ENCODE results near the gene LINS1.
A peak's percentile ranks its signal among the peaks of the same experiment; 100 is the strongest.

The LINS1 gene, protein sequence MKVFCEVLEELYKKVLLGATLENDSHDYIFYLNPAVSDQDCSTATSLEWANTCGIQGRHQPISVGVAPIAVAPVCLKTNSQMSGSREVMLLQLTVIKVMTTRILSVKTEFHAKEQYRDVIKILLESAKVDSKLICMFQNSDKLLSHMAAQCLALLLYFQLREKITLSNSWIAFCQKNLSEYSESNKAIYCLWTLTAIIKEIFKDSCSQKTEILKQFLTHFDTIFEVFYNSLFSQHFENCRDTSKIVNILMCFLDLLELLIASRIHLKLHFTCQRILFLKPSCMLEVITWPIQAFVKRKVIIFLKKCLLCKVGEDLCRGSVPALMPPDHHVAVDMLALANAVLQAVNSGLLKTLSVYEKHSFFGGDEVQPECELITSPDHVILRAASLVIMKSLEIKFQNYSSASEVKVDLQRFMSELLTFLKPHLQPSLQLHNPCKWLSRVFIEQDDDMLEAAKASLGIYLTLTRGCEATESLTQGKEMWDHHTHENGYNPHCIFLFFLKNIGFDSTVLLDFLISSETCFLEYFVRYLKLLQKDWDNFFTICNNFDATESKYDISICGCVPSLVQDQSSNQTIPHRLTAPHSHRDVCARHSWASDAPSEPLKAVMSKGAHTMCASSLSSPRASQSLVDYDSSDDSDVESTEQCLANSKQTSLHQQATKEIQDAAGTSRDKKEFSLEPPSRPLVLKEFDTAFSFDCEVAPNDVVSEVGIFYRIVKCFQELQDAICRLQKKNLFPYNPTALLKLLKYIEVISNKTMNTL

DNA sequence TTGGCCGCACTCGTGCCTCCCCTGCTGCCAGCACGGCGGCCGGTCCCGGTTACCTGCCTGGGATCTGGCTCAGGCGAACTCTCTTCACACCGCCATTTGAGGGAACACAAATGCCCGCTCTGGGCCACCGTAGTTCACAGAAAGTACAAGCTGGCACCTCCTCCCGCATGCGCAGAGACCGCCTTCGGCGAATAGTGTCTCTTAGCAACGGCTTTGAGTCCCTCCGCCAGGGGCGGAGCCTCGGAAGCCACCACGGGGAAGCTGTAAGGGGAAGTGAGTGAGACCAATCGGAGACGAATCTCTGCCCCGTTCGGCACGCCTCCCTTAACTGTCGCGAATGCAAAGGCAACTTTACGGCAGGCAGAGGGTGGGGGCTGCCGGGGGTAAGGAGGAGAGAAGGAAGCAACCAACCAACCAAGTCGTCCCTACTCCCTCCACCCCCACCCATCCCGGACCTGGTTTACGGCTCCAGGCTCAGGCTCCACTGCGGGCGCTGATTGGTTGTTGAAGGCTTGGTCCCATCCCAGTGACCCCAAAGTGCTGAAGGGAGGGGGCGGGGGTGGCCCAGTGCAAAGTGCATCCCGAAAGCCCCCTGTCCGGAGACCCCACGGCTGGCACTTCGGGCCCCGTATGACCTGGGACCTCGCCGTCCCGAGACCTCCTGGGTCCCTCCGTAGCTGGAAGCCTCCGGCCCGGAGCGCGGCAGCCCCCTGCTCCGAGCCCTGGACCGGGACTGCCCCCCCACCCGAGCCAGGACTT, at the start of gene LINS1, which contains the start of gene ASB7:
Gene LINS1, minus strand, starts transcription at position 121 of the 759 bp plus-strand sequence. CDS start 21,342 bp downstream, outside the sequence.
Gene ASB7, plus strand, starts transcription at position 526 of the 759 bp plus-strand sequence. CDS start 9,628 bp downstream, outside the sequence.
- peak; percentile 100 for DNase-seq

DNA sequence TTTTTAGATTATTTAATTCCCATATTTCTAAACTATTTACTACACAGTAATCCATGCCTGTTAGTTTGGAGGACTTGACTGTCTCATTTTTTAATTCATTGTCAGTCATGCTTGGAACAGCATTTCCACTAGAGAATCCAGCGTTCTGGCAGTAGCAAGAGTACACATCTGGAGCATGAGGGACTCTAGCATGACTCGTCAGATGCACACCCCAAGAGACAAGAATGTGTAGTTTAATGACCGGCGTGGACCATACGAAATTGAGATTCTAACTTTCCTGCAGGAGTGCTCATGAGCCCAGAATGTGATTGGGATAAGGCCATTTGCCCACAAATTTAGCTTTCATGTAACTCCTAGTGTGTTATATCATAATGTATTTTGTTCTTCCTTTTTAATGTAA, 49.3 kb upstream of the LINS1 start:
- DNase-seq, result no peak

DNA sequence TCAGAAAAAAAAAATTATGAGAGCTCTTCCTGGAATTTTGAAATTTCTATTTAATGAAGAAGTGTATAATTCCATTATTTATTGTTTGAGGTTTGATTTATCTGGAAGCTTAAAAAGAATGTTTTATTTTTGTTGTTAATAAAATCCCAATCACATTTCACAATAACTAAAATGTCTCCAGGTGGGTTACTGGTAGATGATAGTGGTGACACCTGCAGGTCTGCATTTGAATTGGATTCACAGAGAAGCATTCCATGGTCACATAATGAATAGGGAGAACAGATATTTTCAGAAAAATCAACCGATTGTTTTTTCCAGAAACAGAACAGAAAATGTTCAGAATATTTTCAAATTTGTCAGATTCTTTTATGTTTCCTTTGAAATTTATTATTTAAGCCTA, 48.7 kb upstream of the LINS1 start:
- DNase-seq, result no peak

DNA sequence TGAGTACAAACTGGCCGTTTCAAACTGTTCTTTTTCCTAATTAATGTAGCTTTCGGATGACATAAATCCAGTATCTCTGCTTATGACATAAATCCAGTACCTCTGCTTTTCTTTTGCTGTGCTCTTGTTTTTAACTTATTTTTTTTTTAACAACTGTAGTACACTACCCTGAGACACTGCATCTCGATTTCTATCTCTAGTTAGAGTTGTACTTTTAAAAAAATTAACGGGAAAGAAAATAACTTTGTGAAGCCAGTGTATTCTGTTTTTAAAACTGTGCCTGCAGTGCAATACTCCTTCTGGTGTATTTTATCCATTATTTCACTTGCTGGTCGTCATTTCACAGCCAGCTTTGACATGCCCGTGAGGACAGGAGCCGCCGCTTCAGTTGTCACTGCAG, 47.0 kb upstream of the LINS1 start:
- DNase-seq, result no peak

DNA sequence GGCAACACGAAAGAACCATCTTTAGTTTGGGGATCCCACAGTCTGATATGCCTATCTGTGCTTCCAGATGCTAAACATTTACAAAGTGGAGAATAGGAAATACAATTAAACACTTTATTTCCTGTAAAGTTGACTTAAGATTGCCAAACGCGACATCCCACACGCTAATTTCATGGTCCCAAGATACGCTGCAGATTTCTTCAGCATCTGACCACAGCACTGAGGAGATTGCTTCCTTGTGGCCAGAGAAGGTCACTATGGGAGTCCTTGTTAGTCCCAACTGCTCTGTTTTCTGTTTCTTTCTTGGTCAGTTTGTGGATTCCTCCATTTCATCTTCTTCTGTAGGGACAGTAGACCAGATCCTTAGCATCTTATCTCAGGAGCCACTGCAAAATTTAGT, 43.7 kb upstream of the LINS1 start:
- DNase-seq, result no peak

DNA sequence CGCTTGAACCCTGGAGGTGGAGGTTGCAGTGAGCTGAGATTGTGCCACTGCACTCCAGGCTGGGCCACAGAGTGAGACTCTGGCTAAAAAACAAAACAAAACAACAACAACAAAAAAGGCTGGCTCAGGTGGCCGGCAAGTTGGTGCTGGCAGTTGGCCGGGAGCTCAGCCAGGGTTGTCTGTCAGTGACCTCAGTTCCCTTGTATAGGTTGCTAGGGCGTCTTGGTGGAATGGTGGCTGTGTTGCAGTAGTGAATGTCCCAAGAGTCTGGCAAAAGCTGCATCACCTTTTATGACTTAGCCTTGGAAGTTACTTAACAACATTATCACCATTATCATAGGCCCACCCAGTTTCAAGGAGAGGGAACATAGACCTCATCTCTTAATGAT, 41.0 kb upstream of the LINS1 start:
- no peak for DNase-seq

DNA sequence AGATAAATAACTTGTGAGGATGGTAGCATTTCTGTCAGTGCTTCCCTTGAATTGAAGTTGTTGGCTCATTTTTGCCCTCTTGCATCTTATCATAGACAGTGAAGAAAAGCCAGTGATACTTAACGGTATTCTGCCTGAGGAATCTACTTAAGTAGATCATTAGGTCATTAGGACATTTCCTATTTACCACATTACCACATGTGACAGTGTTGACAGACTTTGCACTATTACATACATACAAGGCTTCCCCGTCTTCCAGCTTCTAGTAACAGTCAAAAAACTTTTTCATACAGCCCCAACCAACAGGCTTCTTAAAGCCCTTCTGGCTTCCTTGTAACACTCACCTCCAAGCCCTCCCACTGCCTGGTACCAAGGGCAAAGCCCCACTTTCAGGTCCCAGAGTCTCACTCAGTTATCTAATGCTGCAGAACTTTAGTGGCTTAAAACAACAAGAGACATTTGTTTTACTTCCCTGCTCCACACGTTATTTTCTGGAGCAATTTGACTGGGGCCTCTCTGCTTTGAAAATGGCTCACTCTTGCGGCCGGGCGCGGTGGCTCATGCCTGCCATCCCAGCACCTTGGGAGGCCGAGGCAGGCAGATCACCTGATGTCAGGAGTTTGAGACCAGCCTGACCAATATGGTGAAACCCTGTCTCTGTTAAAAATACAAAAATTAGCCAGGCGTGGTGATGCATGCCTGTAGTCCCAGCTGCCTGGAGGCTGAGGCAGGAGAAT, 40.4 kb upstream of the LINS1 start:
- no peak for DNase-seq

DNA sequence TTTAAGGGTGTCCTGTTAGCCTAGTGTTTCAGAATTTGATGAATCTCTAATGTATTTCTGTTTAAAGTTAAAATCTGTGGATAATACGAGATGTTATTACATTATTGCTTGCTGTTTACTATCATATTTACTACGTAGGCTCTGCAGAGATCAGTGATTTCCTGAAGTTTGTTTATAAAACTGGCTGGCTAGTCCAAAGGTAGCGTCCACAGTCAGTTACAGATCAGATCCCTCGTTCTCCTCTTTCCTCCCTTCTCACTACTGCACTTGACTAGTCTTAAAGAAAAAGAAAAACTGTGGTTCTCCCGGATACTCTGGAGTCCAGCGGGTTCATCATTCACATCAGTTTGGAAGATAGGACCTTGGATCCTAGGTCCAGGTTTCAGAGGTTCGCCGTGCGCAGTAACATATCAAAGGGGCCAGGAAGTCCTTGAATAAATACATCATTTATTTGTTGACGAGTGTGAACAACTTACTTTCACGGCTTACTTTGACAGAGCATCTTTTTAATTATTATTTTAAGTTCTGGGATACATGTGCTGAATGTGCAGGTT, 36.3 kb upstream of the LINS1 start:
- no peak for DNase-seq

DNA sequence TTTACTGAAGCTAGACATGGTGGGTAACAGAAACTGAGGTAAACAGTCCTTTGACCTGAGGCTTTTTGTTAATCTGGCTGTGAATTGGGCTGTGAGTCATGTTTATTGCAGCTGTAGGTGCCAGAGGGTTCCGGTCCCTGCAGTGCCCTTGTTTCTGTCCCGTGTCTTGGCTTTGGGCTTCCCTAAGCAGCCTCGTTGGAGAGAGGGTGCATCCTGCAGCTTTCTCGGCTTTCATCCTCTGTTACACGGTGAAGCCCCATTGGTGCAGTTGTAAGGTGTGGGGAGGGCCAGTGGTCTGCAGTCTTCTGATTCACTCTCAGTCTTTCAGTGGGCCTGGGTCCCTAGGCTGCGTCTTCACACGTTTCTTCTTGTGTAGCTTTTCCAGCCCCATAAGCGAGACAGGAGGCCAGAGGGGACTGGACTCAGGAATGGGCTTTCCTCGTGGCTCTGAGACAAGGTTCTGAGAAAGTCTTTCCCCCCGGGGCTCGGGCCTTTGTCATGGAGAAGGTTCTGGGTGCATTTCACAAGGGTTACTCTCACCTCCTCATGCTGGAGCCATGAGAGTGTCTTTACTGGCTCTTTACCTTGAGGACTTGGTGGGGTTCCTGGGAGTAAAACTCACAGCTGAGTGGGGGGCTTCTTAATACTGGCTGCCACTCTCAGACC, 33.6 kb upstream of the LINS1 start:
- DNase-seq, result no peak

DNA sequence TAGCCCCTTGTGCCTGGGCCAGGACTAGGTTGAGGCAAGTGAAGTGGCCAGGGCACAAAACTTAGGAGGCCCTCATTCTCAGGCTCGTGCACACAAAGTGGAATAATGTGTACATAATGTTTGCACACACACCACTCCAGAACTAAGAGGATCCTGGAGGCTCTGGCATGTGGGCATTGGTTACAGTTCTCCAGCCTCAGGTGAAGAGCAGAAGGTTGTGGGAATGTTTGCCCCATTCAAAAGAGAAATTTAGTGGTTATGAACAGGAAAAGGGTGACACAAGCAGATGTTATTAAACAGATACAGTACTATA, 31.7 kb upstream of the LINS1 start:
- no peak for DNase-seq

DNA sequence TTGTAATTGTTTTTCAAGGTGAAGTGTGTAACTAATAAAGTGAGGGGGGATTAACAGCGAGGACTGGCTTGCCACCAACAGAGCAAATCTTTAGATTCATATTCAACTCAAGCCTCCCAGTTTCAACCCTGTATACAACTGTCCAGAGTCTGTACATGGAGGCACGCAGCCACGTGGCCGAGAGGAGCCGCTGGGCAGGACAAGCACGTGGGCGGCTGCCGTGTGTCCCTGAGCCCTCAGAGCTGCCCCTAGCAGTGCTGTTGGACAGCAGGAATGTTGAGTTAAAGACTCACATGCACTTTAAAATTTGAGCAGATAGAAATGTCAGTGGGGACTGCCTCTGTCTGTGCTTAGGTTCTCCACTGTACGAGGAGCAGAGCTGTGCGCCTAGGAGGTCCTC, 29.8 kb upstream of the LINS1 start:
- no peak for DNase-seq

DNA sequence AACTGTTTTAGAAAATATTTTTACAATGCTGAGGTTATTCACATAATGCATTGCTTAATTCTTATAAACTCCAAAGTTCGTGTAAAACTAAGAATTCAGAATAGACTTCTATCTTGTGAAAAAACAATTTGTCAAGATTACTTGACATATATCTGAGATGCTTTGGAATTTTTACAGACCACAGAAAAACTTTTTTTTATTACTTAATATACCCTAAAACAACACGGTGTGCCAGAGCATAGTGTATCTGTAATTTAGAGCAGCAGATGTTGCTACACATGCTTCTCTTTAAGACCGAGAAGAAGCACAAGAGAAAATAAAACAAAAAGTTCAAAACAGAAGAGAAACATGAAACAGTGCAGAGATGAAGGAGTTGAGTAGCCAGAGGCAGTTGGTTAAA, 26.8 kb upstream of the LINS1 start:
- no peak for DNase-seq

DNA sequence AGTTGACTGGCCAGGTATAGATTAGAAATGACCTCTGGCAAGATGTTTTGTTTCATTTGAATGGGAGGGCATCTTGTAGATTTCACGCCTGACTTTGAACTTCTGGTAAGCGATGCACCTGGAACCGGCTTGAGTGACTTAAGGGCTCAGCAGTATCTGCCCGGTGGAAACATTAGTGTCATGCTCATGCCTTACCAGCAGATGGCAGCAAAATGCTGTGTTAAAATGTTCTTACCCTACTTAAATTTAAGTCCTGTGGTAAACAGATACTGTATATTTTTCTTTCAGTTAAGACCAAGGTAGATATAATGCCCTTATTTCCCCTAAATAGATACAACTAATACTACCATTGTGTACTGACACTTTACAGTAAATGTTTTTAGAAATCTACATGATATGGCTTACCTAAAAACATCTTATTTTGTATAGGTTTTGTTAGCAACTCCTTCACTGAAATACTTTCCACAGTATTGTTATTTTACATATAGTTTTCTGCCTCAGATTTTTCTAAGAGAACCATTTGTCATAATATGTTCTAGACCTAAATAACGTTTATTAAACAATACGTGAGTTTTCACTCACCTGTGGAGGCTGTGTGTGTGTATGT, 25.9 kb upstream of the LINS1 start:
- DNase-seq, result peak; percentile 60

DNA sequence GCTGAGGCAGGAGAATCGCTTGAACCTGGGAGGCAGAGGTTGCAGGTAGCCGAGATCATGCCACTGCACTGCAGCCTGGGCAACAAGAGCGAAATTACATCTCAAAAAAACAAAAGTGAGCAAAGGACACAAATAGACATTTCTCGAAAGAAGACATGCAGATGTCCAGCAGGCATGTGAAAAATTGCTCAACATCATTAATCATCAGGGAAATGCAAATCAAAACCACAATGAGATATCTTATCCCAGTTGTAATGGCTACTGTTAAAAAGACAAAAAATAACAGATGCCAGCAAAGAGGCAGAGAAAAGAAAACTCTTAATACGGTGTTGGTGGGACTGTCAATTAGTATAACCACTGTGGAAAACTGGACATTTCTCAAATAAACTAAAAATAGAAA, 21.3 kb upstream of the LINS1 start:
- no peak for DNase-seq

DNA sequence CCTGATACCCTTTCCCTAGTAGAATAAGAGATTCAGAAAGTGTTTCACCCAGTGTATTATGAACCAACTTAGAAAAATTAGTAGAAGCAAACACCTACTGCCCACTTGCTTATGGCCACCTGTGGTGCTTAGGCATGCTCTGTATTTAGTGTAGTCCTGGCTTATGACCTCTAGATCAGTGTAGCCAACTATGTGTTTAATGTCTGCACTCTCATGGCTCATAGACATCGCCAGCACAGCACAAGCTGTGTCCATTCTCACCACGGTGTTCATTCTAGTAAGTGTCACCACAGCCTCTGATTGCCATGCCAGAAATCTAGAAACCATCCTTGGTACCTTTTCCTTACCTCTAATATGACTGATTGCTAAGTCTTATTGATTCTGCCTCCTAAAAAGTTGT, 14.7 kb upstream of the LINS1 start:
- DNase-seq, result no peak

DNA sequence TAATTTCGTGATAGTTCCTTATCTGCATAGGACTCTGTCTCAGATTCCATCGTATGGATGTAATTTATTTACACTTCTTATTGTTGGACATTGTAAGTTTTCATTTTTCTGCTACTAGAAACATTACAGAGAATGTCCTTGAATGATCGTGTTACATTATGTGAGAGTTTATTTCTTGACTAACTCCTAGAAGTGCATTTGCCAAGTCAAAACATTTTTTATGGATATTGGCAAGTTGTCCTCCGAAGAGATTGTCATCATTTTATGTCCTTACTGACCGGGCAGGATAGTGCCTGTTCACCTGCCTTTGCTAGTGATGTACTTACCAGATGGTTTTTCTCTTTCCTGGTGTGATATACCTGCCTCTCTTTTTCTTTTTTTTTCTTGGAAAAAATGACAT, 13.8 kb upstream of the LINS1 start:
- DNase-seq, result no peak

DNA sequence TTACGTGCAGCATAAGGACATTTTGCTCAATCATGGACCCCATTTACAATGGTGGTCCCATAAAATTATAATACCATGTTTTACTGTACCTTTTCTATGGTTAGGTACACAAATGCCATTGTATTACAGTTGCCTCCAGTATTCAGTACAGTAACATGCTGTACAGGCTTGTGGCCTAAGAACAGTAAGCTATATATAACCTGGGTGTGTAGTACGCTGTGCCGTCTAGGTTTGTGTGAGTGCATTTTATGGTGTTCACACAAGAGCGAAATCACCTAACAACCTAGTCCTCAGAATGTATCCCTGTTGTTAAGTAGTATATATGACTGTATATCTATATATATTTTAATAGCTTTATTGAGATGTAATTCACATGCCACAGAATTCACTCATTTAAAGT, 12.9 kb upstream of the LINS1 start:
- no peak for DNase-seq

DNA sequence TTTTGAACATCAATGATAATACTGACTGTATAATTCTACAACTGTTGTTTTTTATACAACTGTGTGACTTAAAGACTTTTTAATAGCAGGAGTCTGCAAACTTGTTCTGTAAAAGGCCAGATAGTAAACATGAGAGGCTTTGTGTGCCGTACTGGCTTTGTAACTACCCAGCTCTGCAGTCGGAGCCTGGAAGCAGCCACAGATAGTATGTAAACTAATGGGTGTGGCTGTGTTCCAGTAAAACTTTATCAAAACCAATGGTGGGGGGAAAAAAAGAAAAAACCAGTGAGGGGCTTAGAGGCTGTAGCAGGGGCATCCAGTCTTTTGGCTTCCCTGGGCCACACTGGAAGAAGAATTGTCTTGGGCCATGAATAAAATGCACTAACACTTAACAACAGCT, 12.4 kb upstream of the LINS1 start:
- DNase-seq, result no peak

DNA sequence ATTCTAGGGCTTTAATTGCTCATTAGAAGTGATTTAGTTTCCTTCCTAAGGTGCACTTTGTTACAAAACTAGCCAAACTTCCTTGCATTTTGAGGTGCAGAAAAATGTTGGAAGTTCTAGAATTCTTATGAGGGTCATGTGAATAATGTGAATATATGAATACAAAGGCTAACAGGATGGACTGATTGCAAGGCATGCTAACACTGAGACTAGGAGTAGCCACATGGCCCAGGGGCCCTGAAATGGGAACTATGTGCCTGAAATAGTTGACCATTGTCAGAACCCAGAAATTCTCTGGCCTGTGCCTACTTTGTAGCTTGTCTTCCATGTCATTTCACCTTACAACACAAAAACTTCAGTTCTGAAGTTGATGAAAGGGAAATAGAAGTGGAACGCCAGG, 11.2 kb upstream of the LINS1 start:
- DNase-seq, result no peak

DNA sequence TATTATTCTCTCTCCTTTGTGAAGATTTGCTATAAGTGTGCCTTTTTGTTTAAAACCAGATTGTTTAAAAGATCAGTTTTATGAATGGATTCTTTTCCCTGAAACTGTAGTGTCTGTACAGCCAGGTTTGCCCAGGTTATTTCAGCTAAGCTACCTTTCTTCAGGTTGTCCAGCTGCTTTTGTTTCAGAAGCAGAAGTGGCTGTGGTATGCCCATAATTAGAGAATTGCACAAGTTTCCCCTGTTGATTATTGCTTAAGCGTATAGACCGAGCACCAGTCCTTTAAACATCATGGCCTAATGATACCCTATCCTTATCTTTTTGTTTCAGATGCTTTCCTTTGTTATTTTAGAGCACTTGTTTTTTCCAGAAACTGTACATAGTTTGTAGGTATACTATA, 10.6 kb upstream of the LINS1 start:
- DNase-seq, result no peak

DNA sequence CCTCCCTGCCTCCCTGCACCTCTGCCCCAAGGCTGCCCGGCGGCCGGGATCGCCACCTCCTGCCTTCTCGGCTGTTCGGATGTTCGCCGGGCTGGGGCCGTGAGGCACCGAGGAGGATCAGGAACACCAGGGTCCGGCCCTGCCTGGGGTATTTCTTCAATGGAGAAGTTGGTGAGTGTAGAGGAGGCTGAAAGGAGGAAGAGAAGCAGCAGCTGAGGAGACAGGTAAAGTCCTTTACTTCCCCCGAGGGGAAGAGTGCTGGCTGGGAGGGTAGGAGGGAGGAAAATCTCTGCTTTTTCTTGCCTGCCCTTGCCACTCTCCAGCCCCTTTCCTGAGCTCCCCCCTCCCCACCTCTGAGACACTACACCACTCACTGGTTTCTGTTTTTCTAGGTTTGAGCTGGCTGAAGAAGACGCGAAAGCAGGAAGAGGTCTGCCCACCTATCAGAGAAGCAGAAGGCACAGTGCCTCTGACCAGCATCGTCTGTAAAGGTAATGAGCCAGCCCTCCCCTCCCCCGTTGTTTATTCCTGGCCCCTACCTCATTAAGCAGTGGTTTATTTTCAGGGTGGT, 924 bp upstream of the LINS1 start:
- DNase-seq, result no peak

Data from activated CD4-positive, alpha-beta T cell treated with anti-CD3 and anti-CD28 coated beads, Interleukin-2, amount 50 U/mL, for 1 hour (primary cell).